Astrocyte of the cerebellum (primary cell): ENCODE measurements around the gene ARFIP1.
"Not testable (repeated sequence)": the region's sequence is repeated elsewhere in the genome, so short reads cannot be mapped to it uniquely, and the experiment has no call there.

Experiments used
- DNase-seq: peaks from one replicate; pipeline ENCODE4 v3.0.0-alpha.2; 2011; ENCODE audit warnings: low read depth
- H3K4me3 ChIP-seq: 2 replicates; pipeline ENCODE4 v1.5.1; 2011; ENCODE audit warnings: mild to moderate bottlenecking, low read depth, low read length, moderate library complexity
- CTCF ChIP-seq: IDR thresholded peaks from 2 replicates; pipeline ENCODE4 v1.5.1; 2012; ENCODE audit warnings: low read length, low read depth, moderate library complexity, mild to moderate bottlenecking; ENCODE audit errors: missing control alignments
- in situ Hi-C: cut with HindIII; loops from 2 replicates; pipeline ENCODE4 v1.10.0; 2017; ENCODE audit warnings: low sequenced_read_pairs

Gene ARFIP1

GRCh38 chr4:152864361-152864760 lies 84.6 kb downstream of the ARFIP1 start:
- no peak for TF ChIP-seq CTCF
- in situ Hi-C loops: no loop called here
- H3K4me3 ChIP-seq: no peak overlapping the region
- DNase-seq: no peak

- H3K4me3 ChIP-seq, in situ Hi-C loops: not testable (repeated sequence)
Measured at GRCh38 chr4:152866432-152866993, 86.8 kb downstream of the ARFIP1 start.

GRCh38 chr4:152870606-152871005 lies 90.9 kb downstream of the ARFIP1 start:
- TF ChIP-seq CTCF: no peak
- DNase-seq: no peak
- in situ Hi-C loops: no loop called here
- no peak overlapping the region for H3K4me3 ChIP-seq

More at GRCh38 chr4:152866432-152866993, 86.8 kb downstream of the ARFIP1 start:
- DNase-seq: not testable (repeated sequence)

- no peak for DNase-seq
- in situ Hi-C loops: no loop called here
- TF ChIP-seq CTCF: no peak
Measured at GRCh38 chr4:152875261-152875660, 95.5 kb downstream of the ARFIP1 start.

GRCh38 chr4:152877868-152878267 lies 98.1 kb downstream of the ARFIP1 start:
- in situ Hi-C loops: no loop called here
- TF ChIP-seq CTCF: no peak
- no peak overlapping the region for H3K4me3 ChIP-seq
- DNase-seq: no peak

More at GRCh38 chr4:152875261-152875660, 95.5 kb downstream of the ARFIP1 start:
- H3K4me3 ChIP-seq: no peak overlapping the region

GRCh38 chr4:152880263-152880662 lies 100.5 kb downstream of the ARFIP1 start:
- TF ChIP-seq CTCF: no peak
- no peak overlapping the region for H3K4me3 ChIP-seq
- no peak for DNase-seq
- in situ Hi-C loops: no loop called here

GRCh38 chr4:152881974-152882373 lies 102.2 kb downstream of the ARFIP1 start:
- TF ChIP-seq CTCF: no peak
- DNase-seq: no peak
- no peak overlapping the region for H3K4me3 ChIP-seq
- in situ Hi-C loops: no loop called here
